Measurements from ENCODE around the gene NSUN6. TPM values are rescaled to one million over a fixed set of nuclear protein-coding genes. Genes with fewer than 3 reads are reported as not detected.

NSUN6 gene
- total and polyA plus RNA-seq, 2 experiments from 2014 or later, result 18.1 to 37.4 TPM

- peaks cover 2% of the 10 kb centered on the region for H3K27me3 Mint-ChIP-seq (ENCODE audit: insufficient read depth, low read depth, poor library complexity)
- ATAC-seq, result no peak
These were observed 36.3 kb upstream of the NSUN6 start for GRCh38 chr10:18687706-18688105.

More at GRCh38 chr10:18687706-18688105, 36.3 kb upstream of the NSUN6 start:
- Mint-ChIP-seq H3K4me3 (no peak overlapping the region), H3K36me3 (ENCODE audit: low read depth) (no peaks in the 10 kb centered on the region), H3K9me3 (no peaks in the 10 kb centered on the region; the same call in 2 of the 3 replicates), H3K27ac (no peak overlapping the region), H3K4me1 (peaks cover 4% of the 10 kb centered on the region; the same call in 2 of the 3 replicates)
- H3K27ac ChIP-seq (ENCODE audit: low read depth), result no peak overlapping the region
- no peaks in the 10 kb centered on the region for H3F3A ChIP-seq (replicated peaks; ENCODE audit: low read depth)
- H3K4me2 ChIP-seq, result no peak overlapping the region
- no peak overlapping the region for H2AFZ ChIP-seq
- H3K36me3 ChIP-seq (ENCODE audit: insufficient read depth), result no peaks in the 10 kb centered on the region
- H3K9me2 ChIP-seq (ENCODE audit: insufficient read depth), result no peaks in the 10 kb centered on the region
- TF ChIP-seq REST (IDR thresholded peaks at IDR 0.05; ENCODE audit: unreplicated experiment), result no peak
- no peak for TF ChIP-seq JUNB (IDR thresholded peaks at IDR 0.05; ENCODE audit: unreplicated experiment)
- TF ChIP-seq EZH2phosphoT487 (IDR thresholded peaks at IDR 0.05; ENCODE audit: unreplicated experiment), result no peak
- TF ChIP-seq POLR2AphosphoS5 (IDR thresholded peaks at IDR 0.05; ENCODE audit: low read depth), result no peak
- TF ChIP-seq ZNF331 (CRISPR knock-in tag; IDR thresholded peaks at IDR 0.05; ENCODE audit: low read depth), result no peak
- TF ChIP-seq ZNF462 (CRISPR knock-in tag; IDR thresholded peaks at IDR 0.05), result no peak
- H3K4me1 ChIP-seq (ENCODE audit: insufficient read depth), result 0 out of 2 replicates have a peak, but pooled peaks cover 6% of the 10 kb centered on the region
- H3K4me3 ChIP-seq, result no peak overlapping the region
- H3K27me3 ChIP-seq (ENCODE audit: insufficient read depth), result no peaks in the 10 kb centered on the region
- H3K79me2 ChIP-seq (replicated peaks; ENCODE audit: insufficient read depth), result no peaks in the 10 kb centered on the region
- no peaks in the 10 kb centered on the region for H4K20me1 ChIP-seq (replicated peaks; ENCODE audit: insufficient read depth)
- no peak for DNase-seq (ENCODE audit: low spot score)
